Trophoblast cell (in vitro differentiated cells and primary cell): Measurements from ENCODE around the gene TCF12.

Source experiments
- DNase-seq, 2 donors: peaks; one replicate each; pipeline ENCODE4 v3.0.0-alpha.2; 2016
- H2AFZ ChIP-seq: 2 replicates; pipeline ENCODE4 v1.6.1; 2013; ENCODE audit warnings: low read length, moderate library complexity, mild to moderate bottlenecking; ENCODE audit not compliant: insufficient read depth, poor library complexity
- H2AK5ac ChIP-seq: 2 replicates; pipeline ENCODE4 v1.6.1; 2013; ENCODE audit warnings: mild to moderate bottlenecking, low read length
- H2BK120ac ChIP-seq: 2 replicates; pipeline ENCODE4 v1.6.1; 2013; ENCODE audit warnings: low read length, mild to moderate bottlenecking, moderate library complexity; ENCODE audit not compliant: insufficient read depth, poor library complexity
- H2BK12ac ChIP-seq: 2 replicates; pipeline ENCODE4 v1.6.1; 2013; ENCODE audit warnings: mild to moderate bottlenecking, low read length, moderate library complexity
- H2BK5ac ChIP-seq: 2 replicates; pipeline ENCODE4 v1.6.1; 2013; ENCODE audit warnings: low read length, low read depth, moderate library complexity, mild to moderate bottlenecking; ENCODE audit not compliant: poor library complexity
- H3K14ac ChIP-seq: 2 replicates; pipeline ENCODE4 v1.6.1; 2013; ENCODE audit warnings: mild to moderate bottlenecking, low read length
- H3K18ac ChIP-seq: 2 replicates; pipeline ENCODE4 v1.6.1; 2013; ENCODE audit warnings: mild to moderate bottlenecking, low read length
- H3K23ac ChIP-seq: 2 replicates; pipeline ENCODE4 v1.6.1; 2013; ENCODE audit warnings: low read length
- H3K27ac ChIP-seq: 2 replicates; pipeline ENCODE4 v1.5.1; 2013; ENCODE audit warnings: low read depth, mild to moderate bottlenecking, inconsistent platforms, low read length, moderate library complexity
- H3K27me3 ChIP-seq: 2 replicates; pipeline ENCODE4 v1.6.1; 2013; ENCODE audit warnings: inconsistent platforms, mild to moderate bottlenecking, low read length, moderate library complexity; ENCODE audit not compliant: insufficient read depth
- H3K36me3 ChIP-seq, 2 experiments: 1 replicate in 1 of 2; 2 replicates in 1 of 2; pipeline ENCODE4 v1.6.1; 2013; ENCODE audit warnings: low read length in 2 of 2, mild to moderate bottlenecking in 2 of 2, moderate library complexity in 1 of 2; ENCODE audit not compliant: insufficient read depth in 2 of 2, control insufficient read depth in 1 of 2
- H3K4ac ChIP-seq: 2 replicates; pipeline ENCODE4 v1.6.1; 2013; ENCODE audit warnings: low read depth, mild to moderate bottlenecking, low read length, moderate library complexity
- H3K4me1 ChIP-seq, 2 experiments: 1 replicate in 1 of 2; 2 replicates in 1 of 2; pipeline ENCODE4 v1.6.1; 2013; ENCODE audit warnings: low read length in 2 of 2, mild to moderate bottlenecking in 2 of 2, moderate library complexity in 1 of 2; ENCODE audit not compliant: insufficient read depth in 2 of 2, control insufficient read depth in 1 of 2
- H3K4me2 ChIP-seq: 2 replicates; pipeline ENCODE4 v1.6.1; 2013; ENCODE audit warnings: inconsistent platforms, mild to moderate bottlenecking, low read length, moderate library complexity
- H3K4me3 ChIP-seq: 2 replicates; pipeline ENCODE4 v1.5.1; 2013; ENCODE audit warnings: mild to moderate bottlenecking, low read depth, low read length, inconsistent platforms
- H3K79me1 ChIP-seq: one replicate; pipeline ENCODE4 v1.6.1; 2013; ENCODE audit warnings: low read length
- H3K79me2 ChIP-seq: 2 replicates; pipeline ENCODE4 v1.6.1; 2013; ENCODE audit warnings: low read length, mild to moderate bottlenecking; ENCODE audit not compliant: control insufficient read depth, insufficient read depth, poor library complexity
- H3K9ac ChIP-seq: 2 replicates; pipeline ENCODE4 v1.6.1; 2013; ENCODE audit warnings: mild to moderate bottlenecking, low read length
- H3K9me3 ChIP-seq: 2 replicates; pipeline ENCODE4 v1.6.1; 2013; ENCODE audit warnings: low read depth, mild to moderate bottlenecking, control low read depth, inconsistent platforms, low read length; ENCODE audit not compliant: insufficient read depth
- H4K12ac ChIP-seq: 2 replicates; pipeline ENCODE4 v1.6.1; 2013; ENCODE audit warnings: low read depth, mild to moderate bottlenecking, low read length, moderate library complexity
- H4K8ac ChIP-seq: 2 replicates; pipeline ENCODE4 v1.6.1; 2013; ENCODE audit warnings: low read depth, mild to moderate bottlenecking, low read length, moderate library complexity
- H4K91ac ChIP-seq: one replicate; pipeline ENCODE4 v1.6.1; 2013; ENCODE audit warnings: low read depth, mild to moderate bottlenecking, low read length, moderate library complexity
- WGBS: extraction: QIAGEN DNeasy Blood & Tissue Kit; methylation state at CpG from one replicate; pipeline ENCODE4 v1.1.7; 2013; ENCODE audit warnings: missing lambda C conversion rate; ENCODE audit not compliant: insufficient read length, insufficient coverage; ENCODE audit errors: extremely low coverage; 5-methylcytosine and 5-hydroxymethylcytosine counted together

Gene TCF12

DNA sequence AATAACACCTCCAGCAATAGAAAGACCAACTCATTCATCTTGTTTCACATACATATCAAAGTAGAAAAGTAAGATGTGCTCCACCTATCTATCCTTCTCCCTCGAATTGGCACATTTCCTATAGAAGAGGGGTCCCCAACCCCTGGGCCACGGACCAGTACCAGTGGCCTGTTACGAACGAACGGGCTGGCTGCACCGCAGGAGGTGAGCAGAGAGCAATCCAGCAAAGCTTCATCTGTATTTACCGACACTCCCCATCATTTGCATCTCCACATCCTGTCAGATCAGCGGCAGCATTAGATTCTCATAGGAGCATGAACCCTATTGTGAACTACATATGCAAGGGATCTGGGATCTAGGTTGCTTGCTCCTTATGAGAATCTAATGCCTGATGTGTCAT, 362.9 kb downstream of the TCF12 start:
- Histone ChIP-seq H3K4ac (no peak overlapping the region), H2BK12ac (no peak overlapping the region), H3K9me3 (no peaks in the 10 kb centered on the region), H3K9ac (no peak overlapping the region), H2BK5ac (no peak overlapping the region), H3K79me2 (no peaks in the 10 kb centered on the region), H3K79me1 (no peaks in the 10 kb centered on the region), H2AK5ac (no peak overlapping the region), H2BK120ac (no peak overlapping the region), H3K14ac (no peak overlapping the region), H3K27me3 (no peaks in the 10 kb centered on the region), H4K8ac (no peak overlapping the region), H3K27ac (no peak overlapping the region), H4K91ac (no peak overlapping the region), H3K23ac (no peak overlapping the region), H3K4me2 (no peak overlapping the region), H2AFZ (no peak overlapping the region), H3K18ac (no peak overlapping the region), H3K4me3 (no peak overlapping the region), H3K36me3 (peaks cover 6% of the 10 kb centered on the region in 2 experiments), H4K12ac (no peak overlapping the region), H3K4me1 (no peaks in the 10 kb centered on the region)
- WGBS, result no CpG with 5 or more reads among the region's 8 CpGs
- no peak for DNase-seq

DNA sequence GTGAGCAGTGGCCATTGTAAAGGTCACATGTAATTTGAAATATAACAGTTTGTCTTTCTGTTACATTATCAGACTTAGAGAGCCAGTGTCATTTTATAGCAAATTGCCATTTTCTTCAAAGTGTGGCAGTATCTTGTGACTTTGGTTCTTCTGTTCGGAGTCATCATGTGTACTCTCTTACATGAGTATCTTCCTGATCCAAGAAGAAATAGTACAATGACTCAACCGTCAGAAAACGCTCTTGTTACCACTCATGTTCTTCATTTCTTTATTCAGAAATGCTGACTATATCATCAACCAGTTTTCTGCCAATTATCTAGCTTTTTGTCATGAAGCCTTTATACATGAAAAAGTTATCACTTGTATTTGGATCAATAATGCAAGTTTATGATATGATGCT, 364.2 kb downstream of the TCF12 start:
- Histone ChIP-seq H3K4ac (no peak overlapping the region), H2BK12ac (no peak overlapping the region), H3K14ac (no peak overlapping the region), H3K4me1 (no peaks in the 10 kb centered on the region), H2AFZ (no peak overlapping the region), H3K27ac (no peak overlapping the region), H3K79me2 (no peaks in the 10 kb centered on the region), H2BK120ac (no peak overlapping the region), H3K36me3 (peaks cover 6% of the 10 kb centered on the region in 2 experiments), H3K4me3 (no peak overlapping the region), H3K4me2 (no peak overlapping the region), H4K8ac (no peak overlapping the region), H2AK5ac (no peak overlapping the region), H3K27me3 (no peaks in the 10 kb centered on the region), H3K79me1 (no peaks in the 10 kb centered on the region), H3K18ac (no peak overlapping the region), H4K91ac (no peak overlapping the region), H3K23ac (no peak overlapping the region), H2BK5ac (no peak overlapping the region), H4K12ac (no peak overlapping the region), H3K9ac (no peak overlapping the region), H3K9me3 (no peaks in the 10 kb centered on the region)
- WGBS, result no CpG with 5 or more reads among the region's 3 CpGs
- DNase-seq, result no peak

DNA sequence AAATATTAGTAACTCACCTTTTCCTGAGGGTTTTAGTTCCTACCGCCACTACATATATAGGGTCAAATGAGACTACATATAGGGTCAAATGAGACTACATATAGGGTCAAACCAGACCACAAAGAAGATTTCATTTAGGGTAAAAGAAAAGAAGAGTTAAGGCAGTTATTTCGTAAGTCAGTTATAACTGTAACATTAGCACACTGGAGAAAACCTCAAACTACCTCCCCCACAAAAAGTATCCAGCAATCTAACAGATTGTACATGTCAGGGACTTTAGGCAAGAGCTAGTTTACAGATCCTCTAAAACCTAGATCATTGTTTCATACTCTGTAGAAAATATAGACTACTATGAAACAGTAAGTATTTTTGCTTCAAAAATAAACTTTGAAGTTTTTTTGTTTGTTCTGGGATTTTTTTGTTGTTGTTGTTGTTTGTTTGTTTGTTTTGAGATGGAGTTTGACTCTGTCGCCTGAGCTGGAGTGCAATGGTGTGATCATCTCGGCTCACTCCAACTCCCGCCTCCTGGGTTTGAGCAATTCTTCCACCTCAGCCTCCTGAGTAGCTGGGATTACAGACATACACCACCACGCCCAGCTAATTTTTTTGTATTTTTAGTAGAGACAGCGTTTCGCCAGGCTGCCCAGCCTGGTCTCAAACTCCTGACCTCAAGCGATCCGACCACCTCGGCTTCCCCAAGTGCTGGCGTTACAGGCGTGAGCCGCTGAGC, 365.5 kb downstream of the TCF12 start:
- Histone ChIP-seq H3K9me3 (no peaks in the 10 kb centered on the region), H3K4me2 (no peak overlapping the region), H2AK5ac (no peak overlapping the region)

DNA sequence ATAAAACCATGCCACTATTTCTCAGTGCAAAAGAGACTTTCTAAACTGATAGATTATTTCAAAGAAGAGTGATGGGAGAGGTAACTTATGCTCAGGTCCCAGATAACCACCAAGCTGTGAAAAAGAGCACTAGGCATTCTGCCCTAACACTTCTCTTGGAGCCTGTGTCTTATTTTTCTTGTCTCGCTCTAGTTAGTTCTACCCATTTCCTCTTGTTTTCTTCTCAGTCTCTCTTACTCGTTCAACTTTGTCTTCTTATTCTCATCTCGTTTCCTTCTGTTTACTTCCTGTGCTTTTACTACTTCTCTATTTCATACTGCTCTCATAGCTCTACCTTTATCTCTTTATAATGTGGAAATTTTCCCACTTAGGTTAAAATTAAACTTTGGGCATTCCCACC, 366.1 kb downstream of the TCF12 start:
- no peak overlapping the region for H3K4ac ChIP-seq
- no peaks in the 10 kb centered on the region for H3K79me1 ChIP-seq
- no peak overlapping the region for H2AFZ ChIP-seq
- WGBS, result no CpG with 5 or more reads among the region's 3 CpGs
- H4K91ac ChIP-seq, result no peak overlapping the region
- no peaks in the 10 kb centered on the region for H3K9me3 ChIP-seq
- no peaks in the 10 kb centered on the region for H3K79me2 ChIP-seq
- H2AK5ac ChIP-seq, result no peak overlapping the region
- peaks cover 6 to 8% of the 10 kb centered on the region in 2 experiments for H3K36me3 ChIP-seq
- no peak overlapping the region for H4K12ac ChIP-seq
- H3K9ac ChIP-seq, result no peak overlapping the region
- no peak overlapping the region for H3K23ac ChIP-seq
- H3K14ac ChIP-seq, result no peak overlapping the region
- no peak for DNase-seq
- no peak overlapping the region for H2BK120ac ChIP-seq
- no peak overlapping the region for H3K18ac ChIP-seq
- H4K8ac ChIP-seq, result no peak overlapping the region
- no peak overlapping the region for H3K4me2 ChIP-seq
- no peak overlapping the region for H2BK12ac ChIP-seq
- no peaks in the 10 kb centered on the region for H3K4me1 ChIP-seq
- H2BK5ac ChIP-seq, result no peak overlapping the region
- no peak overlapping the region for H3K4me3 ChIP-seq
- H3K27ac ChIP-seq, result no peak overlapping the region
- no peaks in the 10 kb centered on the region for H3K27me3 ChIP-seq

More for the DNA sequence above, 365.5 kb downstream of the TCF12 start:
- Histone ChIP-seq H3K9ac (no peak overlapping the region), H3K36me3 (peaks cover 6 to 8% of the 10 kb centered on the region in 2 experiments), H4K12ac (no peak overlapping the region), H3K14ac (no peak overlapping the region), H3K18ac (no peak overlapping the region), H2BK120ac (no peak overlapping the region), H3K27me3 (no peaks in the 10 kb centered on the region), H3K27ac (no peak overlapping the region), H3K79me2 (no peaks in the 10 kb centered on the region), H2BK12ac (no peak overlapping the region), H2AFZ (no peak overlapping the region), H3K4me1 (no peaks in the 10 kb centered on the region), H4K91ac (no peak overlapping the region), H3K23ac (no peak overlapping the region), H3K79me1 (no peaks in the 10 kb centered on the region), H3K4me3 (no peak overlapping the region), H3K4ac (no peak overlapping the region), H4K8ac (no peak overlapping the region), H2BK5ac (no peak overlapping the region)
- DNase-seq, result no peak
- WGBS, result no CpG with 5 or more reads among the region's 14 CpGs
